ENCODE results near the gene ZNF789.

ZNF789 gene

DNA sequence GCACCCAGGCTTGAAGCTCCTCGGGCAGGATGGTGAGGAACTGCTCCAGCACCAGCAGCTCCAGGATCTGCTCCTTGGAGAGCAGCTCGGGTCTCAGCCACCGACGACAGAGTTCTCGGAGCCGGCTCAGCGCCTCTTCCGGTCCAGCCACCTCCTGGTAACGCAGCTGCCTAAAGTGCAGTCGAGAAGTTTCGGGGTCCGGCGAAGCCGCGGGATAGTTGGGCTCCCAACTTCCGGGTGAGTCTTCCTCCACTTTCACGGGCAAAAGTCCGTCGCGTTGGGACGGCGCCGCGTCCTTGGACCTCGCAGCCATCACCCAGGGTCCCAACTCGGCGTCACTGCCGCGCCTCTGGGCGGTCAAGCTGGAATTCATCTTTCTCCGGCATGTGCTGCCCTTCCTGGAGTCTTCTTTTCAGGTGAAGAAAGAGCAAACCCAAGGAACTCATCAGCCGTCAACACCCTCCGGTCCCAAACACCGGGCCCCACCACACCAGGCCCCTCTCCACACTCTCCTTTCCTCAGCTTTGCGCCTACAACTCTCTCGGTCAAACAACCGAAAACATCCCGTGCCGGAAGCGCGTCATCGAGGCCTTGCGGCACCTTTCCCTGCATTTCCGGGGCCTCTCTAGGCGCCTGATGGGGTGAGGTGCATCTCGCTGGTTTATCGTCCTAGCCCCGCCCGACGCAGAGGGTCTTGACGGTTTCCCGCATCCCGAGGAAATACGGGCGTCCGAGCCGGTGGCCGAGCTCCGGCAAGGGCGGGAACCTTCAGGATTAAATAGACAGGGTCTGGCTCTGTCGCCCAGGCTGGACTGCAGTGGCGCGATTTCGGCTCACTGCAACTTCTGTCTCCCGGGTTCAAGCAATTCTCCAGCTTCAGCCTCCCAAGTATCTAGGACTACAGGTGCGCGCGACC, 27.3 kb downstream of the ZNF789 start, which contains the start of gene ZNF394 (continued):
- TF ChIP-seq, protein P1, sequence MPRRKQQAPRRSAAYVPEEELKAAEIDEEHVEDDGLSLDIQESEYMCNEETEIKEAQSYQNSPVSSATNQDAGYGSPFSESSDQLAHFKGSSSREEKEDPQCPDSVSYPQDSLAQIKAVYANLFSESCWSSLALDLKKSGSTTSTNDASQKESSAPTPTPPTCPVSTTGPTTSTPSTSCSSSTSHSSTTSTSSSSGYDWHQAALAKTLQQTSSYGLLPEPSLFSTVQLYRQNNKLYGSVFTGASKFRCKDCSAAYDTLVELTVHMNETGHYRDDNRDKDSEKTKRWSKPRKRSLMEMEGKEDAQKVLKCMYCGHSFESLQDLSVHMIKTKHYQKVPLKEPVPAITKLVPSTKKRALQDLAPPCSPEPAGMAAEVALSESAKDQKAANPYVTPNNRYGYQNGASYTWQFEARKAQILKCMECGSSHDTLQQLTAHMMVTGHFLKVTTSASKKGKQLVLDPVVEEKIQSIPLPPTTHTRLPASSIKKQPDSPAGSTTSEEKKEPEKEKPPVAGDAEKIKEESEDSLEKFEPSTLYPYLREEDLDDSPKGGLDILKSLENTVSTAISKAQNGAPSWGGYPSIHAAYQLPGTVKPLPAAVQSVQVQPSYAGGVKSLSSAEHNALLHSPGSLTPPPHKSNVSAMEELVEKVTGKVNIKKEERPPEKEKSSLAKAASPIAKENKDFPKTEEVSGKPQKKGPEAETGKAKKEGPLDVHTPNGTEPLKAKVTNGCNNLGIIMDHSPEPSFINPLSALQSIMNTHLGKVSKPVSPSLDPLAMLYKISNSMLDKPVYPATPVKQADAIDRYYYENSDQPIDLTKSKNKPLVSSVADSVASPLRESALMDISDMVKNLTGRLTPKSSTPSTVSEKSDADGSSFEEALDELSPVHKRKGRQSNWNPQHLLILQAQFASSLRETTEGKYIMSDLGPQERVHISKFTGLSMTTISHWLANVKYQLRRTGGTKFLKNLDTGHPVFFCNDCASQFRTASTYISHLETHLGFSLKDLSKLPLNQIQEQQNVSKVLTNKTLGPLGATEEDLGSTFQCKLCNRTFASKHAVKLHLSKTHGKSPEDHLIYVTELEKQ (tag by site-specific recombination; IDR thresholded peaks at IDR 0.05; ENCODE audit: borderline replicate concordance) = no peak
- peak; percentile 90 for TF ChIP-seq ZNF76 (tag by site-specific recombination; IDR thresholded peaks at IDR 0.05; ENCODE audit: borderline replicate concordance, low read depth)
- peak; percentile 33; the same call in 1 of the 2 replicates for TF ChIP-seq ZNF558 (tag by site-specific recombination; IDR thresholded peaks at IDR 0.05)
- TF ChIP-seq ZNF621 (tag by site-specific recombination; IDR thresholded peaks at IDR 0.05) = no peak
- peak; percentile 77 for TF ChIP-seq SP3 (tag by site-specific recombination; IDR thresholded peaks at IDR 0.05)
- TF ChIP-seq, protein P2, sequence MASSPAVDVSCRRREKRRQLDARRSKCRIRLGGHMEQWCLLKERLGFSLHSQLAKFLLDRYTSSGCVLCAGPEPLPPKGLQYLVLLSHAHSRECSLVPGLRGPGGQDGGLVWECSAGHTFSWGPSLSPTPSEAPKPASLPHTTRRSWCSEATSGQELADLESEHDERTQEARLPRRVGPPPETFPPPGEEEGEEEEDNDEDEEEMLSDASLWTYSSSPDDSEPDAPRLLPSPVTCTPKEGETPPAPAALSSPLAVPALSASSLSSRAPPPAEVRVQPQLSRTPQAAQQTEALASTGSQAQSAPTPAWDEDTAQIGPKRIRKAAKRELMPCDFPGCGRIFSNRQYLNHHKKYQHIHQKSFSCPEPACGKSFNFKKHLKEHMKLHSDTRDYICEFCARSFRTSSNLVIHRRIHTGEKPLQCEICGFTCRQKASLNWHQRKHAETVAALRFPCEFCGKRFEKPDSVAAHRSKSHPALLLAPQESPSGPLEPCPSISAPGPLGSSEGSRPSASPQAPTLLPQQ (tag by site-specific recombination; IDR thresholded peaks at IDR 0.05) = peak; percentile 96
- no peak for TF ChIP-seq SCRT1 (tag by site-specific recombination; IDR thresholded peaks at IDR 0.05; ENCODE audit: borderline replicate concordance)
- TF ChIP-seq ZNF292 (tag by site-specific recombination; IDR thresholded peaks at IDR 0.05; ENCODE audit: borderline replicate concordance, low read depth) = no peak
- TF ChIP-seq, protein P3, sequence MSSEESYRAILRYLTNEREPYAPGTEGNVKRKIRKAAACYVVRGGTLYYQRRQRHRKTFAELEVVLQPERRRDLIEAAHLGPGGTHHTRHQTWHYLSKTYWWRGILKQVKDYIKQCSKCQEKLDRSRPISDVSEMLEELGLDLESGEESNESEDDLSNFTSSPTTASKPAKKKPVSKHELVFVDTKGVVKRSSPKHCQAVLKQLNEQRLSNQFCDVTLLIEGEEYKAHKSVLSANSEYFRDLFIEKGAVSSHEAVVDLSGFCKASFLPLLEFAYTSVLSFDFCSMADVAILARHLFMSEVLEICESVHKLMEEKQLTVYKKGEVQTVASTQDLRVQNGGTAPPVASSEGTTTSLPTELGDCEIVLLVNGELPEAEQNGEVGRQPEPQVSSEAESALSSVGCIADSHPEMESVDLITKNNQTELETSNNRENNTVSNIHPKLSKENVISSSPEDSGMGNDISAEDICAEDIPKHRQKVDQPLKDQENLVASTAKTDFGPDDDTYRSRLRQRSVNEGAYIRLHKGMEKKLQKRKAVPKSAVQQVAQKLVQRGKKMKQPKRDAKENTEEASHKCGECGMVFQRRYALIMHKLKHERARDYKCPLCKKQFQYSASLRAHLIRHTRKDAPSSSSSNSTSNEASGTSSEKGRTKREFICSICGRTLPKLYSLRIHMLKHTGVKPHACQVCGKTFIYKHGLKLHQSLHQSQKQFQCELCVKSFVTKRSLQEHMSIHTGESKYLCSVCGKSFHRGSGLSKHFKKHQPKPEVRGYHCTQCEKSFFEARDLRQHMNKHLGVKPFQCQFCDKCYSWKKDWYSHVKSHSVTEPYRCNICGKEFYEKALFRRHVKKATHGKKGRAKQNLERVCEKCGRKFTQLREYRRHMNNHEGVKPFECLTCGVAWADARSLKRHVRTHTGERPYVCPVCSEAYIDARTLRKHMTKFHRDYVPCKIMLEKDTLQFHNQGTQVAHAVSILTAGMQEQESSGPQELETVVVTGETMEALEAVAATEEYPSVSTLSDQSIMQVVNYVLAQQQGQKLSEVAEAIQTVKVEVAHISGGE (tag by site-specific recombination; conservative IDR thresholded peaks at IDR 0.05; ENCODE audit: low read depth) = peak; percentile 96
- TF ChIP-seq ZNF629 (tag by site-specific recombination; IDR thresholded peaks at IDR 0.05) = peak; percentile 100
- TF ChIP-seq, protein P4, sequence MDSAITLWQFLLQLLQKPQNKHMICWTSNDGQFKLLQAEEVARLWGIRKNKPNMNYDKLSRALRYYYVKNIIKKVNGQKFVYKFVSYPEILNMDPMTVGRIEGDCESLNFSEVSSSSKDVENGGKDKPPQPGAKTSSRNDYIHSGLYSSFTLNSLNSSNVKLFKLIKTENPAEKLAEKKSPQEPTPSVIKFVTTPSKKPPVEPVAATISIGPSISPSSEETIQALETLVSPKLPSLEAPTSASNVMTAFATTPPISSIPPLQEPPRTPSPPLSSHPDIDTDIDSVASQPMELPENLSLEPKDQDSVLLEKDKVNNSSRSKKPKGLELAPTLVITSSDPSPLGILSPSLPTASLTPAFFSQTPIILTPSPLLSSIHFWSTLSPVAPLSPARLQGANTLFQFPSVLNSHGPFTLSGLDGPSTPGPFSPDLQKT (IDR thresholded peaks at IDR 0.05; ENCODE audit: borderline replicate concordance, low read depth, low read length) = no peak; the same call in 1 of the 2 replicates
- TF ChIP-seq ZIC2 (tag by site-specific recombination; IDR thresholded peaks at IDR 0.05) = no peak
- TF ChIP-seq ZNF660 (tag by site-specific recombination; IDR thresholded peaks at IDR 0.05) = peak; percentile 51; the same call in 1 of the 2 replicates
- TF ChIP-seq SP7 (tag by site-specific recombination; IDR thresholded peaks at IDR 0.05) = peak; percentile 76
- TF ChIP-seq ZNF394 (tag by site-specific recombination; IDR thresholded peaks at IDR 0.05; ENCODE audit: borderline replicate concordance) = peak; percentile 59; the same call in 1 of the 2 replicates
- TF ChIP-seq ZNF24 (tag by site-specific recombination; IDR thresholded peaks at IDR 0.05) = 0 out of 2 replicates have a peak, but pooled peaks have one; percentile 64
- TF ChIP-seq ZNF677 (tag by site-specific recombination; IDR thresholded peaks at IDR 0.05) = peak; percentile 94
- TF ChIP-seq ZNF121 (tag by site-specific recombination; IDR thresholded peaks at IDR 0.05) = no peak
- TF ChIP-seq ZBTB20 (tag by site-specific recombination; IDR thresholded peaks at IDR 0.05) = peak; percentile 73; the same call in 1 of the 2 replicates
- TF ChIP-seq KLF9 (tag by site-specific recombination; IDR thresholded peaks at IDR 0.05; ENCODE audit: low read depth) = peak; percentile 24
- no peak for TF ChIP-seq KLF7 (tag by site-specific recombination; IDR thresholded peaks at IDR 0.05; ENCODE audit: borderline replicate concordance)
- peak; percentile 61; the same call in 1 of the 2 replicates for TF ChIP-seq IKZF3 (tag by site-specific recombination; IDR thresholded peaks at IDR 0.05)
- no peak for TF ChIP-seq TRIM28 (IDR thresholded peaks at IDR 0.05; ENCODE audit: borderline replicate concordance, low read length)
- peak; percentile 66 for TF ChIP-seq ZBTB8A (tag by site-specific recombination; IDR thresholded peaks at IDR 0.05)
- TF ChIP-seq FEZF1 (tag by site-specific recombination; IDR thresholded peaks at IDR 0.05) = no peak
- TF ChIP-seq ZNF335 (tag by site-specific recombination; conservative IDR thresholded peaks at IDR 0.05) = peak; percentile 95
- TF ChIP-seq ZBTB7A (tag by site-specific recombination; IDR thresholded peaks at IDR 0.05; ENCODE audit: low read depth) = 0 out of 2 replicates have a peak, but pooled peaks have one; percentile 22
- 0 out of 2 replicates have a peak, but pooled peaks have one; percentile 18 for TF ChIP-seq KLF1 (tag by site-specific recombination; IDR thresholded peaks at IDR 0.05)
- no peak for TF ChIP-seq ZNF626 (tag by site-specific recombination; IDR thresholded peaks at IDR 0.05)

All from HEK293 (cell line).